ENCODE results near the gene TNNT1.

The TNNT1 gene

DNA sequence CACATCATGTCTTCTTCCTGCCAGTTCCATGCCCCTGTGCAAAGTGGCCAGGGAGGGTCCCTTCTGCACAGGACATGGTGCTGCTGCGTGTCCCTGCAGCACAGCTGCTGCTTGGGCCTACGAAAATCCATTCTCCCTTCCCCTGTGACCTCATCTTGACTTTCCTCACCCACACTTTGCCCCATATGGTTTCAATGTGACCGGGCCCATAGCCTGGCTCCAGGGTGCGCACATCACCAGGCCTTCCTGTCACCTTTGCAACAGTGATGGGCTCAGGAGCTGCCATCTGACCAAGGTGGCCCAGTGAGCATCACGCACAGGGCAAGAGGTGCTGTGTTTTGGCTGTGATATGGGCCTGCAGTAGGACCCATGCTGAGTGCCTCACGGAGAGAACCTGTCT, 42.4 kb downstream of the TNNT1 start:
- DNase-seq: no peak

DNA sequence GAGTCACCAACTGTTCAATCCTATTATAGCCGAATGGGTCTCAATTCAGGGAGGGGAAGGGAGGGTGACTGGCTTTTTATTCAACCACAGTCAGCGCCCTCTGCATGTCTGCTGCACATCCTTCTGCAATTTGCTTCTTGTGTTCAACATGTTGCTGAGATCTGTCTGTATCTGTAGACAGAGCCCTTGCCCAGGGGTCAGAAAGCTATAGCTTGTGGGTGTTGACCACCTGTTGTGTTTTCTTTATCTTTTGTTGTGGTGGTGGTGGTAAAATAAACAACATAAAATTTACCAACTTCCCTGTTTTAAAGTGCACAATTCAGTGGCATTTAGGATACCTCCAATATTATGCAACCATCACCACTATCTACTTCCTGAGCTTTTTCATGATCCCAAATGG, 43.8 kb downstream of the TNNT1 start:
- no peak for DNase-seq

DNA sequence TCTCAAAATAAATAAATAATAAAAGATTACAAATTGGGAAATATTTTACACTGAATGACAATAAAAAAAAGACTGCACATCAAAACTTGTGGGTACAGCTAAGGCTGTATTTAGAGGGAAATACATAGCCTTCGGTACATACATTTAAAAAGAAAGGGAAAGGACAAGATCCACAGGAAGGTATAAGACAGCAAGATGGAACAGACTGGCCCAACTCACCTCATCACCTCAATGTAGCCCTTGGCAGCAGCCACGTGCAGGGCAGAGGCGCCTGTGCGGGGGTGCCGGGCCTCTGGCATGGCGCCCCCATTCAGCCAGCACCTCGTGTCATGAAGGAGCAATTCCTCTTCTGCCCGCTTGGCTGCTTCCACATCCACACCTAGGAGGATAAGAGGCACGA, 45.8 kb downstream of the TNNT1 start:
- no peak for DNase-seq

DNA sequence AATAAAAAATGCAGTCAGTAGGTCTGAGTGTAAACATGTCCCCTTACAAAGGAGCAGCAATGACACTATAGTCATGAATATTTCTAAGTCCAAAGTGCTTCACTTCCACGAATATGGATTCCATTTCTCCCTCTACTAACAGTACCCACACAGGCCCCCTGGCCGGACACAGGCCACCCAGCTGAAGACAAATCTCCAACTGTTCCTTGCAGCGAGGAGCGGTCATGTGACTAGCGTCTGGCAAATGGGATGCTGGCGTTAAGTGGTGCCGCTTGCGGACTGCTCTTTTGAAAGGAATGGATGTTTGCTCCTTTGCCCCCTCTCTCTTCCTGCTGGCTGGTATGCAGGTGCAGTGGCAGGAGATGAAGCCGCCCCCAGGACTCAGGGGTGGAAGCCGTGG, 47.7 kb downstream of the TNNT1 start:
- no peak for DNase-seq

DNA sequence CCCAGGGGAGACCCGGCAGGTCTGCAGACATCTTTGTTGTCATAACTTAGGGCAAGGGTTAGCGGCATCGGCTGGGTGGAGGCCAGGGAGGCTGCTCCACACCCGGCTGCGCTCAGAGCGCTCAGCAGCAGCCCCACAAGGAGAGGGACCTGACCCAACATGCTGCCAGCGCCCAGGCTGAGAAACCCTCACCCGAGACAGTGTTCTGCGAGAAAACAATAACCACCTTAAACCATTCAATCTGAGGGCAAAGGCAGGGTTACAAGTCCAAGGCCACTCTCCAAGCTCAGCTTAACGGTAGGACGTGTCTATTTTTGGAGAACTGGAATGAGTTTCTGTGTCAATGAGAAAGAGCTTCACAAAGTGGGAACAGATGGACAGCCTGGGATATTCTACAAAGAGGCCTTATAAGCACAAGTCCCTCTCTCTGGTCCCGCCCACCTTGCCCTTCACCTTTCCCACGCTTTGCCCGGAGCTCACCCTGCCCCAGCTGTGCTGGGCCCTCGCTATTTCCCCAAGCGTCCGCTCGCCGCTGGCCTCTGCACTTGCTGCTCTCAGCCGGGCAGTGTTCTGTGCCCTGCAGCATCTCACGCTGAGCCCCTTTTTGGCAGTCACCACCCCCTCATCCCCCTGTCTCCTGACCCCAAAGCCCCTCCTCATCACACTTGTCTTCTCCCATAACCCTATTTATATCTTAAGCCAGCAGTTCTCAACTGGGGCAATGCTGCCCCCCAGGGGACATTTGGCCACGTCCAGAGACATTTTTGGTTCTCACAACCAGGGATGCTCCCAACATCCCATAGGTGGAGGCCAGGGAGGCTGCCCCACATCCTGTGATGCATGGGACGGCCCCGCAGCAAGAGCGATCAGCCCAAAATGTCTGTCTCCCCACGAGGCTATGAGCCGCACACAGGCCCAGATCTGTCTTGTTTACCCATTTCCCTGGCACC, 49.2 kb downstream of the TNNT1 start:
- DNase-seq: no peak

DNA sequence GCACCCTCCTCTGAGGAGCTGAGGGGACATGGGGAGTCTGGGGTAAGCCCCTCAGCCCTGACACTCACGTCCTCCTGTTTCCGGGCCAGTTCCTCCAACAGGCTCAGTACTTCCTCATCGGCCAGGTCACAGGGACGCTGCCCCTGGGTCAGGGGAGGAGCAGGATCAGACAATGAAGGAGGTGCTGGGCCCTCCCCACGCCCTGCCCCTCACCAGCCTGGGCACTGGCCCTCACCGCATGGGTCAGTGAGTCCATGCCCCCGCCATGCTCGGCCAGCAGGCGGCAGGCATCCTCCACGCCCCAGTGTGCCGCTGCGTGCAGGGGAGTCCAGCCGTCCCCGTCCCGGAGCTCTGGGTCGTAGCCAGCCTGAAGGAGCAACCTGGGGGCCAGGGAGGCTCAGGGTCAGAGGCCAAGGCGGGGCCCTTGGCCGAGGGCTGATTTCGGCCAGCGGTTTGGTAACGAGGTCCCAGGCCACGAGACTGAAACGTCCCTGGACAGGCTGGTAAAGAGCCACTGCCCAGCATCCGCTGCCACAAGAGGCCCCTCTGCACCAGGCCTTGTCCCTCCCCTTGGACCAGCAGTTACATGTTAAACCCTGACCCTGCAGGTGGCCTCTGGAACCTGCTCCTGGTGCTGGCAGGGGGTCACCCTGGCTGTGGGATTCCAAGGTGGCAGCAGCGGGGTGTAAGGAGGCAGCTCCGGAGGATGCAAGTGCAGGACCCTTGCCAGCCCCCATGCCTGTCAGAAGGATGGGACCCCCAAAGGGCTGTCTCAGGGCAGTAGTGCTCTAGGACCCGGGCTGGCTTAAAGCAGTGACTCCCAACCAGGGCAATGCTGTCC, 50.1 kb downstream of the TNNT1 start:
- DNase-seq: no peak

DNA sequence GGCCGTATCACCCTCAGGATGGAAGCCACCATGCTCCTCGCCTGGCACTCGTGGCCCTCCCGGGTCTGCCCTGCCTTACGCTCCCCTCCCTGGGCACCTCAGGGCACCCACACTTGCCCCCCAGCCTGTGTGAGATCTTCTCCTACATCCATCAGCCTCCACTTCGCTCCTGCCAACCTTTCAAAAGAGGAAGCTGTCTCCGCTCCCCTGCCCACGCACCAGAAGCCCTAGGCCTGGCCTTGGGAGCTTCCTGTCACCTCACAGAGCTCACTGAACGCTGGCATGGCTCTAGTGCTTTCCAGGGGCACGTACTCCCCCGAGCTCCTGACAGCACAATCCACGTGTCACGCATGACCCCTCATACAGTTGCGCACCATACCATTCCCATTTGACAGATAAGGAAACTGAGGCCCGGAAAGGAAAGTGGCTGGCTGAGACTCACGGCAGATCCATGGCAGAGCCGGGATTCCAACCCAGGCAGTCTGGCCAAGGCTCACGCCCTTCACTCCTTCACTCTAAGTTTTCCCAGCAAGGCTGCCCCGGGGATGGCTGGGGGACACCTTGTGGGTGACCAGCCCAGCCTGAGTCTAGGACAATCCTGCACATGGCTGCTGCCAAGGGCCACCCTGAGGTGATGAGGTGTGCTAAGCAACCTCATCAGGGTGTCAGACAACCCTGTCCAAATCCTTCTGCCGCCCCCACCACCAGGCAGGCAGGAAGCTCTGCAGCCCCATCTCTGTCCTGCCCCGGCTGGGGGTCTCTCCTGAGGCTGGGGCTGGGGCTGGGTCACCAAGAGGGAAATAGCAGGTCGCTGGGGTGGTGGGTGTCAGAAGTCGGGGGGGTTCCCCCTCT, 50.9 kb downstream of the TNNT1 start:
- DNase-seq: no peak

DNA sequence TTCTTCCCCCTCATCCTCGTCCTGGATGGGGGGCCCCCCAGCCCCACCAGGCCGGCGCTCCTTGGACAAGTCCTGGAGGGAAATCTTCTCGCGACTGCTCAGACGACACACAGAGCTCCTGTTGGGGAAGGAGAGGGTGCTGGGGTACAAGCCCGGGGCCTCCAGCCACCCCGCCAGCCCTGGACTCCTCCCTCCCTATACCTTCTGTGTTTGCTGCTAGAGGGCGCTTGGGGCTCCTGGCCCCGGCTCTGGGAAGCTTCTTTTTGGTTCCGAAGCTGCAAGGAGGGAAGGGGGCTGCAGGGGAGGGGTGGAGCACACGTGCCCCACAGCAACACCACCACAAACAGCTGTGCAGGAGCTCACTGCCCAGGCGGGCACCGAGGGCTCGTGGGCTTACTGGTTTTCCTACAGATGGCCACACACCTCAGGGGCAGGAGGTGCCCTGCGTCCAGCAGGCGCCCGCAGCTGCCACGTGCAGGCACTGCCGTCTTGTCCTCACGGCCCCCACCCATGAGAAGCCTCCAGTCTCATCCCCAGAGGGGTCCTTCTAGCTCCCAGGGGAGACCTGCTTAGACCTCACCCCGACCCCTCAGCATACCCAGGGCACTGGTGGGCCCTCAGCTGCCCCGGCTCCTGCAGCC, 52.8 kb downstream of the TNNT1 start:
- DNase-seq: no peak

DNA sequence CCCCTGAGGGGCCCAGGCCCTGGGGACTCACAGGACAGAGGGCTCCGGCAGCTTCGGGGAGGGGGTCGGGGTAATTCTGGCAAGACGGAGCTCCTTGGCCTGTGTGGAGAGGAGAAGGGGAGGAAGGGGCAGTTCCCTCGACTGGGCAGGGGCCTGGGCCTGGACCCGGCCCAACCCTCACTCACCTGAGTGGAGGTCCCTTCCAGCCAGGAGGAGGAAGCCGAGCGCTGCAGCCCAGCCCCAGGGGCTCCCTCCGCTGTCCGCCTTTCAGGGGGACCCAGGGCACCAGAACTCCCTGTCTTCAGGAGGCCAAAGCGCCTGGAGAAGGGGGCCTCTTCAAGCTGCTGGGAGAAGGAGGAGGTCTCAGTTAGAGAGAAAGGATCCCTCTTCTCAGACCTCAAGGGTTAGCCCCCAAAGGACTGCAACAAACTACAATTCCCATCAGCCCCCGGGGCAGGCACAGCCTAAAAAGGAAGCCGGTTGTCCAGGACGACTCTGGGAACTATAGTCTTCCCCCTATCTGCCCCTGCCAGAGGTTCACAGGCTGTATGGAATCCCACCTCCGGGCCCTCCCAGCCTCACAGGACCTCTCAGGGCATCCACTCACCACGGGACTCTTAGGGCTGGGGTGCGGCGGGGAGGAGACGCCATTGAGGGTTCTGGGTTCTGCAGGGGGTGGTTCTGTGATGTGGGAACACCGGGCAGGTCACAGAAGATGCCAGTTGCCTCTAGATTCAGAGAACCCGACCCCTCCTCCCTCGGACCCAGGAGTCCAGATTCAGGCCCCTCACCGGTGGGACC, 53.5 kb downstream of the TNNT1 start:
- DNase-seq: no peak

DNA sequence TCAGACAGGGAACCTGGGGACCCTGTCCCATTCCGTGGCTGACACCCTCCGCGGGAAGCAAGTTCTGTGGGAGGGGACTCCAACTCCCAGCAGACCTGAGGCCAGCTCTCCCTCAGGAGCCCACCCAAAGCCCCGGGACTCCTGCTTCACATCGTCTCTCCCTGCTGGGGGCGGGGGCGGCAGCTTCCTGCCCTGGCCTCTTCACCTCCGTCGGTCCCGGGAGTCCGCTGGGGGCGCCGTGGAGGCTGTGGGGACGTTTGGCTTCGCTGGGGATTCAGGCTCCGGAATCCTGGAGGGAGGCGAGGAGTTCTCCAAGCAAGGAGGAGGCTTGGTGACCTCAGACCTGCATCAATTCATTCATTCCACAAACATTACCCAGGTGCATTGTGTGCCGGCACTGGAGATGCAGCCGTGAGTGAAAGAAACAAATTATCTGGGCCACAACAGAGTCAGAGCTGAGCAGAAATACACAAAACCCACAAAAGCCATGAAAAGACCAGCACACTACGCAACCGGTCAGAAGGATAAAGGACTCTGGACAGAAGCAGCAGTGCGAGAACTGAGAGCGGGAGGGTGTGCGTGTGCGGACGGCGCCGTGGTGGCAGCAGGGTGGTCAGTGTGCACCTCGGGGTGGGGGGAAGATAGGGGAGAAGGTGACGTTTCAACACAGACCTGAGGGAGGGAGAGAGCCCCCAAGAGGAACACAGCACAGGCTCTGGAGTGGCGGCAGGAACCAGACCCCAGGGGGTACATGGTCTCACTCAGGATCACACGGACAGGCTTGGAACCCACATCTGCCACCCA, 54.3 kb downstream of the TNNT1 start:
- DNase-seq: no peak

DNA sequence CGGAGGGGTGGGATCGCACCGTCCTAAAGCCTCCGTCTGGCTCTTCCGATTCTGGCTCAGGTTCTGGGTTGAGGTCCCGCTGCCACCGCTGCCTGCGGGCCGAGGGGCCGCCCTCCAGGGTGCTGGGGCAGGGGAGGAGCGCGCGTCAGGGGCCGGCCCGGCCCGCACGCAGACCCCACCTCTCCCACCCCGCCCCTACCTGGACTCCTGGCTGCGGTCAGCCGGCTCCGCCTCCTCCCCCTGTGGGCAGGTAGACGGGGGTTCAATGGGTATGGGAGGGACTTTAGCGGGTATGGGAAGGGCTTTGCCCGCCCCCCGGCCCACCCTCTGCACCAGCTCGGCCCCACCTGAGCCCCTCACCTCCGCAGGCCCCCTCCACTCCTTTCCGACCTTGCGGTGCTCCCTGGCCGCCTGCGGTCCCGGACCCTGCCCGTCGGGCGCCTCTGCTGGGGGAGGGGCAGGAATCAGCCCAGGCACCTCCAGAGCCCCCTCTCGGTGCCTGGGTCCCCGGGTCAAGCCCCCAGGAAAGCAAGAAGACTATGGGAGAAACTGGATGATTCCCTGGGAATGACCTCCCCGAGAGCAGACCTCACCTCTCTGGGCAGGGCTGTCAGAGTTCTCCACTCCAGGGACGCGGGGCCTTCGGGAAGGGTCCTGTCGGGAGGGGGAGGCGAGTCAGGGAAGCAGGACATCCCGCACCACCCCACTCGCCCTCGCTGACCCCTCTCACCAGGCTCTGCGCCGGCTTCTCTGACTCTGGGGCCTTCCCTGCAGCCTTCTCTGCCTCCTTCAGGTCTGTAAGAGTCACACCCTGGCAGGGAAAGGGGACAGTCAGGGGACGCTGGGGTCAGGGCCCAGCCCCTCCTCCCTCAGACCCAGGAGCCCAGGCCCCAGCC, 56.3 kb downstream of the TNNT1 start:
- no peak for DNase-seq

DNA sequence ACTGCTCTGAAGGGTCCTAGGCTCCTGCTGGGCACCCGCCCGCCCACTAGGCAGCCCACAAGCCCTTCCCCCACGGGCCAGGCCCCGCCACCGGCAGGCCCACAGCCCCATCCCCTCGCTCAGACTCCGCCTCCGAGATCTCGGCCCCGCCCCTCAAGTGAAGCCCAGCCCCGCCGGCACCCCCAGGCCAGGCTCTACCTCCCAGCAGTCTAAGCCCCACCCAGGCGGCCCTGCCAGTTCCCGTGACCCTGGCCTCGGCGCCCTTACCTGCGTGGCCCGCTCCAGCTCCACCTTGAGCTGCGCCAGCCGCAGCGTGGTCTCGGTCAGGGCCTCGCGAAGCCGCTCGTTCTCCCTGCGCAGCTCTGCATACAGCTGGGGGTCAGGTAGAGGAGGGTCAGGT, 57.1 kb downstream of the TNNT1 start:
- no peak for DNase-seq

DNA sequence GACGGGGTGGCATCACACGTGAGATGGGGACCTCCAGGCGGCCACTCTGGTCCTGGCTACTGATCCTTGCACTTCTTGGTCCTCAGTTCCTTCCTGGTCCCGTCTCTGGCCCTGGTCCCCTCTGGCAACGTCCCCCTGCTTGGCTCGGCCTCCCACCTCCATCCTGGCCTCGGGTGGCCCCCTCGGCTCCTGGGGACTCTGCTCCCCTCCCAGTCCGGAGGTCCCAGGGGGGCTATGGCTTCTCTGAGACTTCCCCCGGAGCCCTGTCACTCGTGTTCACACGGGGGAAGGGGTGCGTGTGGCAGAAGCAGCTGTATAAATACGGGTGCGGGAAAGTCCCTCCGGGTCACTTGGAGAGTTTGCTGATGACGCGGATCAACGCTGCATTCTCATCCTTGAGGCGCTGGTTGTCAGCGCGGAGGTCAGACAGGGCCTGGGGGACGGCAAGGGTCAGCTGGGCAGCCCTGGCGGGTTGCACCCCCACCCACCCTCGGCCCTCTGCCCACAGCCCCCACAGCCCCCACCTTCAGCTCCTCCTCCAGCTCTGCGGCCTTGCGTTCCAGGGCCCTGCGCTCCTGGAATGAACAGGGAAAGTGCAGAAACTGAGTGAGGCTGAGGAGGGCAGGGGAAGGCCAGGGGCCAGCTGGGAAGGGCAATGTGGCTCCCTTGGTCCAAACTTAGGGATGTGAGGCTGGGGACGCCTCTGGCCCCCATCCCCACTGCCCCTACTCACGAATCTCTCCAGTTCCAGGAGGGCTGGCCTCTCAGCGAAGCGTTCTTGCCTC, 57.7 kb downstream of the TNNT1 start:
- DNase-seq: no peak

DNA sequence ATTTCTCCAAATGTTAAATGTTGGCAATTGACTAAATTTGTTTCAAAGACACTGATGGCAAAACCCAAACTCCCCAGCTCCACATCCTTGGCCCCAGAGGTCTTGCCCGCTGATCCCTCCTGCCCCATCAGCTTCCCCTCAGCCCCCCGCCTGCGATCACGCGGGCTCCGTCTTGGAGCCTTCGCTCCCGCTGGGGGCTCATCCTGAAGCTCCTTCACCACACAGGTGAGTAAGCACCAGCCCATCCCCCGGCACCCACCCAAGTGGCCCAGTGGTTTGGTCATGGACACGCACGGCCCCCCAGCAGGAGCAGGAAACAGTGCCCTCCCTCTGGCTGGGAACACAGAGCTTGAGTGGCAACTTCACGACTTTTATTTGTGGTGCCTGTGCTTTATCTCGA, 58.4 kb downstream of the TNNT1 start:
- DNase-seq: no peak

DNA sequence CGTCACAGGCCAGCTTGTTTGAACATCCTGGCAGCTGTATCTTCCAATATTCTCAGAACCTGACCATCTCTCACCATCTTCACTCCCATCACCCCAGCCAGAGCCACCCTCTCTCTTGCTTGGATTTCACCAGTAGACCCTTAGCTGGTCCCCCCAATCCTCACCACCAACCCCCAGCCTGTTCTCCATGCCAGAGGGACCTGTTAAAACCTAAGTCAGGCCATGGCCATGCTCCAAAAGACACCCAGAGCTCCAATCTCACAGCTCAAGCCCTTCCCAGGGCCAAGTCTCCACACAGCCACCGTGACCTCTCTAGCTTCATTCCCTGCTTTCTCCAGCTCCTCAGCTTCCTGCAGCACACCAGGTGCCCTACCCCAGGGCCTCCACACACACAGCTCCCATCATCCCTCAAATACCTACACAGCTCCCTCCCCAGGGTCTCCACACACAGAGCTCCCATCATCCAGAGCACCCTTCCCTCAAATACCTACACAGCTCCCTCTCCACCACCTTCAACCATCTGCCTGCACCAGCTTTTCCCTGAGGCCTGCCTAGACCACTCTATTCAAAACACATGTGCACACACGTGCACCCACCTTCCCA, 59.6 kb downstream of the TNNT1 start:
- no peak for DNase-seq

DNA sequence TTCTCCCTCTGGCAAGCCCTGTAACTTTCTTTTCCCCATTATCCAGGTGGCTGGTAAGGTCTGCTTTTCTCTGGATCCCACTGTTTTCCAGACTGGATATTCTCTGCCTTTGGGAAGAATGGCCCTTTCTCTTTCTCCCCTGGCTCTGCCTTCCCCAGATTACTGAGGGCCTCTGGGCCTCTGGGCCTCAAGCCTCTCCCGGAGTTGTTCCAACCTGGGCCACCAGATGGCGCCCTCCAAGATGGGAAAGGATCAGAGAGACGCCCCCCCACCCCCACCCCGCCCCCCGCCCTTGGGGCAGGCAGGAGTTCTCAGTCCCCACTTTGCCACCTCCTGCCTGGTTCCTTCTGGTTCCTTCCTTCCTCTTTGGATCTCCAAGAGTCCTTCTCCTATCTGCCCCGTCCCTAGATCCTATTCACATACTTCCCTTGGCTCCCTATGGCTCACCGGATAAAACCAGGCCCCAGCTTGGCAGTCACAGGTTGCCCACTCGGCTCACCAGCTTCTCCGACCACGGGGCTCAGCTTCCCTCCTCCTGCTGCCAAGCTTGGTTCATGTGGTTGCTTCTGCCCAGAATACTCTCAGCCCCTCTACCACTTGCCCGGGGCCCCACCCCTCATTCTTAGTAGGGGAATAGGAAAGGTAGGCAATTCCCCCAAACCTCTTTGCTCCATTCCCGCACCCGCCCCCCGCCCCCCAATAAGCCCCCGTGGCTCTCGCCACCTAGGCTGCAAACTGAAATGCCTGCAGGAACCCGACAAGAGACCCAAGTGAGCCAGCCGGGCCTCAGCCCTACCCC, 60.3 kb downstream of the TNNT1 start:
- DNase-seq: peak; percentile 80

DNA sequence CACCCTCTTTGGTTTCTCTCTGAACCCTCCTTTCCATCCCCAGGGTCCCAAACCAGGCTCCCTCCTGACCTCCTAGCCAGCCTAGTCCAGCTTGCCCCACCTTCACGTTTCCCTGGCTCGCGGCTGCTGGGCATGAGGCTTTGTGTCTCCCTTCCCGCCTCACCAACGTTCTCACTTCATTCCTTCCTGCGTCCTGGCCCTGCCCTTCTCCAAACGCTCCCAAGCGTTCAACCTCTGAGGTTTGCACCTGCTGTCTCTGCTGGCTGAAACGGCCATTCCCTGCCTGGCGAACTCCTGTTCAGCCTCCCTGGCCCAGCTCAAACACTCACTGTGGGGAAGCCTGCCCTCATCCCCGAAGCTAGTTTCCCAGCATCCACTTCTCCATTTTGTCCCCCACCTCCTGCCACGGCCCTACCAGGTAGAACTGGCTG, 61.0 kb downstream of the TNNT1 start:
- DNase-seq: no peak

DNA sequence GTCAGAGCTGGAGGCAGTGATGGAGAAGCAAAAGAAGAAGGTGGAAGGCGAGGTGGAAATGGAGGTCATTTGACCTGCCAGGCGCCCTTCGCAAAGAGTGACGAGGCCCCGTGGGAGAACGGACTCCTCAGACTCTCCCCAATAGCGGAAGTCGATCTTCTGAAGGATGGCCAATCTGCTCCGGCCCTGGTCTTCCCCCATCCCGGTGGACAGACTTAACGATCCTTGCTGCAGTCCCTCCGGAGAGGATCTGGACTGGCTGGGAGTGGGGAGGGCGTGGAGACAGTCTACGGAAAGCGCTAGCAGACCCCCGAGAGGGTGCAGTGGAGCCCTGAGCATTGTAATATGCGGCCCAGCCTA, 61.5 kb downstream of the TNNT1 start:
- no peak for DNase-seq

Data from RPMI8226 (cell line).